Germinal center (tissue), 1 donor: Measurements from ENCODE around the gene FEV.

Source experiments
- DNase-seq: peaks from one replicate; pipeline ENCODE4 v3.0.0; 2012; ENCODE audit warnings: mixed read lengths, low spot score

Gene FEV

GRCh38 chr2:218985021-218985324 lies at the start of gene FEV:
TSS of gene FEV (minus strand) at chr2:218985184. CDS start at chr2:218985075, 109 bp downstream.
- DNase-seq: no peak

- DNase-seq: no peak
Measured at GRCh38 chr2:219032051-219032745, 47.2 kb upstream of the FEV start.

- no peak for DNase-seq
Measured at GRCh38 chr2:219031005-219031738, 46.2 kb upstream of the FEV start.

- no peak for DNase-seq
Measured at GRCh38 chr2:219030177-219030940, 45.4 kb upstream of the FEV start.

- DNase-seq: peak; percentile 75
Measured at GRCh38 chr2:219029829-219030165, 44.8 kb upstream of the FEV start.

GRCh38 chr2:219028996-219029828 lies 44.2 kb upstream of the FEV start:
- DNase-seq: no peak

- DNase-seq: no peak
Measured at GRCh38 chr2:219028141-219028540, 43.2 kb upstream of the FEV start.

GRCh38 chr2:219027511-219028055 lies 42.6 kb upstream of the FEV start:
- no peak for DNase-seq

- no peak for DNase-seq
Measured at GRCh38 chr2:219026946-219027345, 42.0 kb upstream of the FEV start.

GRCh38 chr2:219025637-219026585 lies 40.9 kb upstream of the FEV start:
- no peak for DNase-seq

- DNase-seq: no peak
Measured at GRCh38 chr2:219024059-219024458, 39.1 kb upstream of the FEV start.

GRCh38 chr2:219023045-219023605 lies 38.1 kb upstream of the FEV start:
- no peak for DNase-seq

- DNase-seq: no peak
Measured at GRCh38 chr2:219022616-219023015, 37.6 kb upstream of the FEV start.

GRCh38 chr2:219022041-219022440 lies 37.1 kb upstream of the FEV start:
- DNase-seq: no peak

GRCh38 chr2:219021591-219021990 lies 36.6 kb upstream of the FEV start:
- DNase-seq: no peak

- no peak for DNase-seq
Measured at GRCh38 chr2:219020604-219021365, 35.8 kb upstream of the FEV start.

GRCh38 chr2:219019436-219019835 lies 34.5 kb upstream of the FEV start:
- no peak for DNase-seq

- DNase-seq: no peak
Measured at GRCh38 chr2:219018726-219019125, 33.7 kb upstream of the FEV start.

- DNase-seq: no peak
Measured at GRCh38 chr2:219018286-219018685, 33.3 kb upstream of the FEV start.
